AML-193 (cell line): Measurements from ENCODE around the gene USP17L10.
"Not testable (repeated sequence)": the region's sequence is repeated elsewhere in the genome, so short reads cannot be mapped to it uniquely, and the experiment has no call there.

Source experiments
- DNase-seq, 2 experiments: peaks; one replicate each; lab custom pipeline; 2025; lab: John Stamatoyannopoulos, UW

The USP17L10 gene, protein sequence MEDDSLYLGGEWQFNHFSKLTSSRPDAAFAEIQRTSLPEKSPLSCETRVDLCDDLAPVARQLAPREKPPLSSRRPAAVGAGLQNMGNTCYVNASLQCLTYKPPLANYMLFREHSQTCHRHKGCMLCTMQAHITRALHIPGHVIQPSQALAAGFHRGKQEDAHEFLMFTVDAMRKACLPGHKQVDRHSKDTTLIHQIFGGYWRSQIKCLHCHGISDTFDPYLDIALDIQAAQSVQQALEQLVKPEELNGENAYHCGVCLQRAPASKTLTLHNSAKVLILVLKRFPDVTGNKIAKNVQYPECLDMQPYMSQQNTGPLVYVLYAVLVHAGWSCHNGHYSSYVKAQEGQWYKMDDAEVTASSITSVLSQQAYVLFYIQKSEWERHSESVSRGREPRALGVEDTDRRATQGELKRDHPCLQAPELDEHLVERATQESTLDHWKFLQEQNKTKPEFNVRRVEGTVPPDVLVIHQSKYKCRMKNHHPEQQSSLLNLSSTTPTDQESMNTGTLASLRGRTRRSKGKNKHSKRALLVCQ

GRCh38 chr4:9210357-9210756, at the start of gene USP17L10:
TSS of gene USP17L10 (plus strand) at chr4:9210657. CDS start at chr4:9210657, 0 bp downstream.
- not testable (repeated sequence) for DNase-seq

DNA sequence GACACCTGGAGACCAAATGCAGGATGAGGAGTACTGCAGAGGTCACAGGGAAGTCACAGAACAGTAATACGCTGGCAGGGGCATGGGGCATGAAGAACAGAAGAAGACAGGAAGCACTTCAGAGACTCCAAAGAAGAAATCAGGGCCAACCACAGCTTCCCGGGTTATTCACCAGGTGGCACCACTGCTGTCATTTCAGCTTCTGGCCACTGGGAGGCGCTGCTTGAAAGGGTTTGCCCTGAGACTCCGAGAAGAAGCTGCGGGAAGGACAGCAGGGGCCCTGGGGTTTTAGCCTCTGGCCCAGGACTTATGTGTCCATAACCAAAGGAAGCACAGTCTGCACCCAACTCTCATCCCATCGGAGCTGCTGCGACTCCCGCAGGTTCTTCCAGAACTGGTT, 44.5 kb upstream of the USP17L10 start:
- not testable (repeated sequence) for DNase-seq

DNA sequence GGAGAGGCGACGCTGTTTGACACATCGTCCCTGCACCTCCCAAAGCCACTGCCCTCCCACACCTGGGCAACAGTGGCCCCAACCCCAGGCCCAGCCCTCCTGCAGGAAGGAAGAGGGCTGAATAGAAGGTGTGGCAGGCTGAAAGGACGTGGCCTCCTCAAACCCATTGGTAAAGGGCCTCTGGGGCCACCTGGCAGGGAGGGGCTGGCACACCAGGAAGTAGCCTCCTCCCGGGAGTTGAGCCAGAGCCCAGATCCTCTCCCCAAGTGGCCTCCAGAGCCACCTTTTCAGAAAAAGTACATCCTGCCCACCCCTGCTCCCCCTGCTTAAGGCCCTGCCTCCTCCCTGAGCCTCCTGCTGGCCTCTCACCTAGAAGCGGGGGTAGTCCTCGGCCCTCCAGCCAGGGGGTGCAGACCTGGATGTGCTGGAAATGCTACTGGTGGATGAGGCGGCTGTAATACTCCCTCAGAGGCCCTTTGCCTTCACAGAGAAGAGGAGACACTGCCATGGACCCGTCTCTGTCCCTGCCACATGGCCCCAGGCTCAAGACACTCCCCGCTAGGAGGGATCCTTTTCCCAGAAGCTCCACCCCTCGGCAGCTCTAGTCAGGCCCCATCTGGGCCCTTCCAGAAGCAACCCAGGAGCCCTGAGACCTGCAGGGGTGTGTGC, 40.5 kb upstream of the USP17L10 start, which contains the start of gene FAM90A26:
FAM90A26 (plus strand) TSS at position 619 of the 669 bp plus-strand sequence. CDS start 2,764 bp downstream, outside the sequence.
- not testable (repeated sequence) for DNase-seq

- DNase-seq, result not testable (repeated sequence)
These were observed 4.2 kb downstream of the USP17L10 start for GRCh38 chr4:9214701-9215100.

DNA sequence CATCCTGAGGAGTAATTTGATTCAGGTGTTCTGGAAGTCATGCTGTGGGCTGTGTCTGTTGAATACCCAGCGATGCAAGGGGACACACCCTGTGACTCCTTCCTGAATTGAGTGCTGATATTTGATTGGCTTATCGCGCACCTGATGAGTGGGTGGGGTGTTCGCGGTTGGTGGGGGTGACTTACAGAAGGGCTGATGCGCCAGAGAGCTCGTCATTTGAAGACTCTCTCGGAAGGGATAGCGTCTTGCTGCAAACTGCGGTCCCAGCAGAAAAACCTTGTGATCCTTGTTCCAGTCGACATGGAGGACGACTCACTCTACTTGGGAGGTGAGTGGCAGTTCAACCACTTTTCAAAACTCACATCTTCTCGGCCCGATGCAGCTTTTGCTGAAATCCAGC, 4.6 kb downstream of the USP17L10 start, which contains the start of gene USP17L11:
USP17L11 (plus strand) TSS at position 301 of the 400 bp plus-strand sequence; CDS start at position 301, 0 bp downstream.
- not testable (repeated sequence) for DNase-seq

DNA sequence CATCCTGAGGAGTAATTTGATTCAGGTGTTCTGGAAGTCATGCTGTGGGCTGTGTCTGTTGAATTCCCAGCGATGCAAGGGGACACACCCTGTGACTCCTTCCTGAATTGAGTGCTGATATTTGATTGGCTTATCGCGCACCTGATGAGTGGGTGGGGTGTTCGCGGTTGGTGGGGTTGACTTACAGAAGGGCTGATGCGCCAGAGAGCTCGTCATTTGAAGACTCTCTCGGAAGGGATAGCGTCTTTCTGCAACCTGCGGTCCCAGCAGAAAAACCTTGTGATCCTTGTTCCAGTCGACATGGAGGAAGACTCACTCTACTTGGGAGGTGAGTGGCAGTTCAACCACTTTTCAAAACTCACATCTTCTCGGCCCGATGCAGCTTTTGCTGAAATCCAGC, 9.4 kb downstream of the USP17L10 start, which contains the start of gene USP17L12:
USP17L12 (plus strand) TSS at position 301 of the 400 bp plus-strand sequence; CDS start at position 301, 0 bp downstream.
- not testable (repeated sequence) for DNase-seq

DNA sequence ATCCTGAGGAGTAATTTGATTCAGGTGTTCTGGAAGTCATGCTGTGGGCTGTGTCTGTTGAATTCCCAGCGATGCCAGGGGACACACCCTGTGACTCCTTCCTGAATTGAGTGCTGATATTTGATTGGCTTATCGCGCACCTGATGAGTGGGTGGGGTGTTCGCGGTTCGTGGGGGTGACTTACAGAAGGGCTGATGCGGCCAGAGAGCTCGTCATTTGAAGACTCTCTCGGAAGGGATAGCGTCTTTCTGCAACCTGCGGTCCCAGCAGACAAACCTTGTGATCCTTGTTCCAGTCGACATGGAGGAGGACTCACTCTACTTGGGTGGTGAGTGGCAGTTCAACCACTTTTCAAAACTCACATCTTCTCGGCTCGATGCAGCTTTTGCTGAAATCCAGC, 14.1 kb downstream of the USP17L10 start, which contains the start of gene USP17L13:
USP17L13 (plus strand) TSS at position 301 of the 400 bp plus-strand sequence; CDS start at position 301, 0 bp downstream.
- DNase-seq, result not testable (repeated sequence)

GRCh38 chr4:9230249-9230648, 19.8 kb downstream of the USP17L10 start:
- not testable (repeated sequence) for DNase-seq

- DNase-seq, result not testable (repeated sequence)
These were observed 23.6 kb downstream of the USP17L10 start, which contains the start of gene USP17L15 for GRCh38 chr4:9234085-9234484. TSS of gene USP17L15 (plus strand) at chr4:9234385. CDS start at chr4:9234385, 0 bp downstream.

DNA sequence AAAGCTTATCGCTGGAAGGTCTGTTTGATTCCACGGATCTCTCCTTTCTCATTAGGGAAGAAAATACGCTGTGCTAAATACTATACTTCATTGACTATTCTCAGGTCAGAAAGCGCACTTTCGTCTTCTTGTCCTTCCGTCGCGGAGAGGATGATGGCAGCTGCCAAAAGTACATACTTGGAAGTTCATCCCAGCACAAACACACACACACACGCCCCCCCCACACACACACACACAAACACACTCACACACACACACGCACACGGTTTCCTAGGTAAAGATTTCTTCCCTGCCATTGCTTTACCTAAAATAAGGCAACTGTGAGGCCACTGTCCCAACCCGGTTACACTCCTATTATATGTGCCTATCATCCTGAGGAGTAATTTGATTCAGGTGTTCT, 28.0 kb downstream of the USP17L10 start:
- not testable (repeated sequence) for DNase-seq

GRCh38 chr4:9243579-9243978, 33.1 kb downstream of the USP17L10 start, which contains the start of gene USP17L17:
TSS of gene USP17L17 (plus strand) at chr4:9243879. CDS start at chr4:9243879, 0 bp downstream.
- not testable (repeated sequence) for DNase-seq

DNA sequence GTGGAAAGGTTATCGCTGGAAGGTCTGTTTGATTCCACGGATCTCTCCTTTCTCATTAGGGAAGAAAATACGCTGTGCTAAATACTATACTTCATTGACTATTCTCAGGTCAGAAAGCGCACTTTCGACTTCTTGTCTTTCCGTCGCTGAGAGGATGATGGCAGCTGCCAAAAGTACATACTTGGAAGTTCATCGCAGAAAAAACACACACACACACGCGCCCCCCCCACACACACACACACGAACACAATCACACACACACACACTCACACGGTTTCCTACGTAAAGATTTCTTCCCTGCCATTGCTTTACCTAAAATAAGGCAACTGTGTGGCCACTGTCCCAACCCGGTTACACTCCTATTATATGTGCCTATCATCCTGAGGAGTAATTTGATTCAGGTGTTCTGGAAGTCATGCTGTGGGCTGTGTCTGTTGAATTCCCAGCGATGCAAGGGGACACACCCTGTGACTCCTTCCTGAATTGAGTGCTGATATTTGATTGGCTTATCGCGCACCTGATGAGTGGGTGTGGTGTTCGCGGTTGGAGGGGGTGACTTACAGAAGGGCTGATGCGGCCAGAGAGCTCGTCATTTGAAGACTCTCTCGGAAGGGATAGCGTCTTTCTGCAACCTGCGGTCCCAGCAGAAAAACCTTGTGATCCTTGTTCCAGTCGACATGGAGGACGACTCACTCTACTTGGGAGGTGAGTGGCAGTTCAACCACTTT, 37.7 kb downstream of the USP17L10 start, which contains the start of gene USP17L18:
USP17L18 (plus strand) TSS at position 678 of the 728 bp plus-strand sequence; CDS start at position 678, 0 bp downstream.
- not testable (repeated sequence) for DNase-seq

- not testable (repeated sequence) for DNase-seq
These were observed 42.6 kb downstream of the USP17L10 start, which contains the start of gene USP17L19 for GRCh38 chr4:9253078-9253477. TSS of gene USP17L19 (plus strand) at chr4:9253378. CDS start at chr4:9253378, 0 bp downstream.

DNA sequence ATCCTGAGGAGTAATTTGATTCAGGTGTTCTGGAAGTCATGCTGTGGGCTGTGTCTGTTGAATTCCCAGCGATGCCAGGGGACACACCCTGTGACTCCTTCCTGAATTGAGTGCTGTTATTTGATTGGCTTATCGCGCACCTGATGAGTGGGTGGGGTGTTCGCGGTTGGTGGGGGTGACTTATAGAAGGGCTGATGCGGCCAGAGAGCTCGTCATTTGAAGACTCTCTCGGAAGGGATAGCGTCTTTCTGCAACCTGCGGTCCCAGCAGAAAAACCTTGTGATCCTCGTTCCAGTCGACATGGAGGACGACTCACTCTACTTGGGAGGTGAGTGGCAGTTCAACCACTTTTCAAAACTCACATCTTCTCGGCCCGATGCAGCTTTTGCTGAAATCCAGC, 47.4 kb downstream of the USP17L10 start, which contains the start of gene USP17L20:
USP17L20 (plus strand) TSS at position 301 of the 400 bp plus-strand sequence; CDS start at position 301, 0 bp downstream.
- not testable (repeated sequence) for DNase-seq
